Stimulated activated CD4-positive, alpha-beta T cell treated with anti-CD3 and anti-CD28 coated beads, Interleukin-12 subunit alpha, Interleukin-12 subunit beta, amount 100 ng/mL, for 4 hours (primary cell): ENCODE data around the gene GORASP1.
A peak's percentile ranks its signal among the peaks of the same experiment; 100 is the strongest.

Experiments used
- DNase-seq: peaks from one replicate; pipeline ENCODE4 v3.0.0-alpha.2; 2020

The GORASP1 gene

GRCh38 chr3:39101022-39101689, 6.3 kb downstream of the GORASP1 start:
- DNase-seq = peak; percentile 34

GRCh38 chr3:39100500-39100886, 6.9 kb downstream of the GORASP1 start:
- DNase-seq = no peak

GRCh38 chr3:39099738-39100499, 7.5 kb downstream of the GORASP1 start:
- no peak for DNase-seq

GRCh38 chr3:39099242-39099641, 8.2 kb downstream of the GORASP1 start:
- DNase-seq = no peak

- DNase-seq = no peak
These were observed 8.9 kb downstream of the GORASP1 start for GRCh38 chr3:39098473-39099000.

- no peak for DNase-seq
These were observed 9.5 kb downstream of the GORASP1 start for GRCh38 chr3:39097716-39098472.

- no peak for DNase-seq
These were observed 10.7 kb downstream of the GORASP1 start for GRCh38 chr3:39096775-39097174.

- DNase-seq = no peak
These were observed 11.6 kb downstream of the GORASP1 start for GRCh38 chr3:39095778-39096177.

GRCh38 chr3:39094851-39095677, 12.4 kb downstream of the GORASP1 start:
- no peak for DNase-seq

GRCh38 chr3:39090922-39091321, 16.5 kb downstream of the GORASP1 start:
- DNase-seq = no peak

- DNase-seq = no peak
These were observed 18.5 kb downstream of the GORASP1 start for GRCh38 chr3:39088889-39089288.

GRCh38 chr3:39088456-39088855, 19.0 kb downstream of the GORASP1 start:
- DNase-seq = no peak

- DNase-seq = no peak
These were observed 21.3 kb downstream of the GORASP1 start for GRCh38 chr3:39086144-39086543.

- no peak for DNase-seq
These were observed 24.6 kb downstream of the GORASP1 start for GRCh38 chr3:39082666-39083313.

GRCh38 chr3:39080026-39080425, 27.4 kb downstream of the GORASP1 start:
- no peak for DNase-seq

GRCh38 chr3:39079530-39079929, 27.9 kb downstream of the GORASP1 start:
- DNase-seq = no peak

GRCh38 chr3:39075910-39076309, 31.5 kb downstream of the GORASP1 start:
- no peak for DNase-seq

- no peak for DNase-seq
These were observed 38.9 kb downstream of the GORASP1 start for GRCh38 chr3:39068556-39068955.

GRCh38 chr3:39067286-39067685, 40.1 kb downstream of the GORASP1 start:
- no peak for DNase-seq

GRCh38 chr3:39065197-39065596, 42.2 kb downstream of the GORASP1 start:
- DNase-seq = peak; percentile 7

GRCh38 chr3:39064646-39065045, 42.8 kb downstream of the GORASP1 start:
- no peak for DNase-seq

GRCh38 chr3:39063143-39063542, 44.3 kb downstream of the GORASP1 start:
- DNase-seq = no peak
